HG03442 (cell line): ENCODE data around the gene IFNA13.

ENCODE experiments used
- ATAC-seq: cut with Tn5 transposase; IDR thresholded peaks from one replicate; pipeline ENCODE4 v1.9.1; 2021; ENCODE audit warnings: mild to moderate bottlenecking, moderate library complexity; ENCODE audit not compliant: unreplicated experiment

IFNA13 gene

GRCh38 chr9:21362287-21362686, 5.6 kb downstream of the IFNA13 start:
- no peak for ATAC-seq

DNA sequence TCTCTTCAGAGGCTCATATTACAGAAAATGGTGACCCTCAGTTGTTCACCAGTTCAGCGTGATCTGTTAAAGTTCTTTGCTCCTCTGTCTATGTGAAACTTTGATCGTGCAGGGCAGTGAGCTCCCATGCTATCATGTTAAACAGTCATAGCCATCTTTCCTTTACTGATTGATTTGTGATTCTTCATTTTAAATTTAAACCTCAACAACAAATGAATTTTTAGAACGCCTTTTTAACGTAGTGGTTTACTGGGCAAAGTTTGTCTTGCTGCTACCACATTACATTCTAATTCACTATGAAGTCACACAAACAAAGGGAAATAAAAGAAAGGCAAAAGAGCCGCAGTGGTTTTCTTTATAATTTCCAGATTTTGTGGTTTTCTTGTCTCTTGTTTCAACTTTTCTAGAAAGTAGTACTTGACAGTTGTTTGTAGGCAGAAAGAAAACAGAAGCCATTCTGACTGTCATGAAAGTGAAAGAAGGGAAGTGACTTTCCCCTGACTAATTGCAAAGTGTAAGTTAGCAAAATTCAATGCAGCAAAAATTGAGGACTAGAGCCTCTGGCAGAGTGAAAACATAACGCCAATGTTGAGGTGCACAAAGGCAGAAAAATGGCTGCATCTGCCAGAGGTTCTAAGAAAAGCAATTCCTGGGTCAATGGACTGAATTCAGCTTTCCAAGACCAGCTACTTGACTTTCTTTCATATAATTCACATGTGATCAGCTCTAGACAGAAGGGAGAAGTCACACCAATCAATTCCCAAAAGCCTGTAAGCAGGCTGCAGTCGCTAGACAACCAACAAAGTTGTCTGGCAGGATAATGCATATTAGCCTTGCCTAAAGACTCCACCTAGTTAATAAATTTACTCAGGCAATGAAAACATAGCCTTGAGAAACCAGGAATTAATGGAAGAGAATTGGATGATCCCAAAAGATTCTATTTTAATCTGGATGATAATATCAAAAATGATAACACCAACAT, 10.1 kb downstream of the IFNA13 start:
- peak; percentile 93 for ATAC-seq

DNA sequence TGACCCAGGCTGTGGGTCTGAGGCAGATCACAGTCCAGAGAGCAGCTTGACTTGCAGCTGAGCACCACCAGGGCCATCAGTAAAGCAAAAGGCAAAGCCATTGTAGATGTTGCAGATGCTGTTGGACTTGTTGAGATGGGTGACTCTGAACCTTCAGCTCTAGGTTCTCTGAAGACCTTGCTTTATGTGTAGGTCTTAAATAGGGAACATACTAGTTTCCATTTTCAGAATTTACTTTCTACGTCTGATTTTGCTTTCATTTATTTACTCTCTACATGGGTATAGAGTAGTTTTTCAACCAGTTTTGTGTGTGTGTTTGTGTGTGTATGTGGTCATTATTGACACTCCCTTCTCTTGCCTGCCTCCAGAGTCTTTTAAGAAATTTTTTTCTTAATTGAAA, 17.1 kb downstream of the IFNA13 start, which contains the start of gene IFNA6:
TSS of gene IFNA6 (minus strand) at position 101 of the 400 bp plus-strand sequence. CDS start at position 101, 0 bp downstream.
- no peak for ATAC-seq

DNA sequence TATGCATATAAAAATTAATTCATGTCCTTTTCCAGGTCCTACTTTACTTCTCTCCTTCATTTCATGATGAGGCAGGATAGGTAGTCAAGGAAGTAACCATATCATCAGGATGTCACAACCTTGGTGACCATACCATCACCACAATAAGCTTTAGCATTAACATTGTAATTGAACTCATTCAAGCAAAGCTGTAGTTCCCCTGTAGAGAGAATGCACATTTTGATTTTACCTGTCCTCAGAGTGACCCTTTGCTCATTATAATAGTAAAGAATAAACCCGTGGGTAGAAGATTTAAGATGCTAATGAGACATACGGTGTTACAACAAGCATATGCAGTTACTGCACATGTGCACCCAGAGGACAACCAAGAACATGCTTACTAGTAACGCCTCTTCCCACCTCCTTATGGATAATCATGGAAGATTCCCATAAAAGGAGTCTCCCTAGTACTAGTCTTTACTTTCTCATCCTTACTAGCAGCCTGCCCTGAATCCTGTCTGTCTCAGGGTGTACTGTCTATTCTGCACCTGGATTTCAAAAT, 19.4 kb downstream of the IFNA13 start:
- no peak for ATAC-seq

GRCh38 chr9:21340735-21341134, 27.1 kb downstream of the IFNA13 start:
- no peak for ATAC-seq

- no peak for ATAC-seq
These were observed 31.4 kb downstream of the IFNA13 start for GRCh38 chr9:21336457-21336856.

DNA sequence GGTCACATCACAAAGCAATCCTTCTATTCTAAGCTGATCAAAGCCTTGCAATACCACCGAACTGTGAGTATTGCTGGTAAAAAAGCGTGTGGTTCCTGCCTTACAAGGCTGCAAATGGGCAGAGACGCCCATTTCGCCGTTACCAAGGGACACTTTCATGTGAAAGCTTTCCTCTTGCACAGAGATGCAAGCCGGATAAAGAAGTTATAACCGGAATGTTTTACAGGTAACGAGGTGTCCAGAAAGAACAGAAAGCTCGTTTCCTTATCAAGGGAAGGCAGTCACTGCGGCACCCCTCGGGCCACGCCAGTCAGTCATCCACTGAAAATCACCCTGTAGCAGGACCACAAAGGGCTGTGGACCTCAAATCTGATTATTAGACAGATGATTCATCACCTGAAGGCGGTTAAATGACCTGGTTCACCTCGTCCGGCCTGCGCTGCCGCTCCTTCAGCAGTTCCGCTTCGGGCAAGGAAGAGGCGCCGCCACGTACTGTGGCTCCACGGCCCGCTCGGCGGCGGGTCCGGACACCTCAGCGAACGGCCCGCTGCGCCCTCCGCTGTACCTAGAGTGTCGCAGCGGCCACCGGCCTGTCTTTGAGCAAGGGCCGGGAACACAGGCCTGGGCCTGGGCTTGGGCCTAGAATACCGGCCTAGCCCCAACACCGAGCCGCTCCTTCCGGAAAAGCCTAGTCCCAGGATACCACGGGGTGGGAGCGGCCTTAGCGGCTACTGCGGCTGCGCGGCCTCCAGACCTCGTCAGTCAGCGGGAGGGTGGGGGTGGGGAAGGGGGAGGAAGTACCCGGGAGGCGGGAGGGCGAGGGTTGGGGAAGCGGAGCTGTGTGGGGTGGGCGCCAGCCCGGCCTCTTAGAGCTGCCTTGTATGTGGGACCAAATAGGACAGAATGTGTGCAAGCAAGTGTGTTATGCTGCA, 32.9 kb downstream of the IFNA13 start, which contains the start of gene KLHL9:
TSS of gene KLHL9 (minus strand) at position 704 of the 932 bp plus-strand sequence. CDS start at position 159, 545 bp downstream.
- peak; percentile 89 for ATAC-seq

DNA sequence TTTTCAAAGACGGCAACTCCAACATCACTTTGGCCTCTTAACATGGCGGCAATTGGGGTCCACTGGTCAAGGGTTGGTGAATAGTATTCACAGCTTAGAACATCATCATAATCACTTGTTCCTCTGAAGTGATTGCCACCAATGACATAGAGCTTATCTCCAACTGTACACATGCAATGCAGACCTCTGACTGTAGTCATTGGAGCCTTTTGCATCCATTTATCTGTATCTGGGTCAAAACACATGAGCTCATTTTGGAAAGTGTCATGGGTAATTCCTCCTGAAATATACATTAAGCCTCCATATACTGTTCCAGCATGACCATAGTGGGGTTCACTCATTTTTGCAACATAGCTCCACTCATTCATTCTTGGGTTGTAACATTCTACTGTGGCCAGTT, 34.6 kb downstream of the IFNA13 start:
- no peak for ATAC-seq

- ATAC-seq = no peak
These were observed 36.0 kb downstream of the IFNA13 start for GRCh38 chr9:21331676-21332402.

- ATAC-seq = peak; percentile 84
These were observed 41.2 kb downstream of the IFNA13 start for GRCh38 chr9:21326526-21327139.

- no peak for ATAC-seq
These were observed 43.8 kb downstream of the IFNA13 start for GRCh38 chr9:21324047-21324446.

- ATAC-seq = no peak
These were observed 44.9 kb downstream of the IFNA13 start for GRCh38 chr9:21322911-21323461.

GRCh38 chr9:21320465-21320864, 47.4 kb downstream of the IFNA13 start:
- no peak for ATAC-seq

DNA sequence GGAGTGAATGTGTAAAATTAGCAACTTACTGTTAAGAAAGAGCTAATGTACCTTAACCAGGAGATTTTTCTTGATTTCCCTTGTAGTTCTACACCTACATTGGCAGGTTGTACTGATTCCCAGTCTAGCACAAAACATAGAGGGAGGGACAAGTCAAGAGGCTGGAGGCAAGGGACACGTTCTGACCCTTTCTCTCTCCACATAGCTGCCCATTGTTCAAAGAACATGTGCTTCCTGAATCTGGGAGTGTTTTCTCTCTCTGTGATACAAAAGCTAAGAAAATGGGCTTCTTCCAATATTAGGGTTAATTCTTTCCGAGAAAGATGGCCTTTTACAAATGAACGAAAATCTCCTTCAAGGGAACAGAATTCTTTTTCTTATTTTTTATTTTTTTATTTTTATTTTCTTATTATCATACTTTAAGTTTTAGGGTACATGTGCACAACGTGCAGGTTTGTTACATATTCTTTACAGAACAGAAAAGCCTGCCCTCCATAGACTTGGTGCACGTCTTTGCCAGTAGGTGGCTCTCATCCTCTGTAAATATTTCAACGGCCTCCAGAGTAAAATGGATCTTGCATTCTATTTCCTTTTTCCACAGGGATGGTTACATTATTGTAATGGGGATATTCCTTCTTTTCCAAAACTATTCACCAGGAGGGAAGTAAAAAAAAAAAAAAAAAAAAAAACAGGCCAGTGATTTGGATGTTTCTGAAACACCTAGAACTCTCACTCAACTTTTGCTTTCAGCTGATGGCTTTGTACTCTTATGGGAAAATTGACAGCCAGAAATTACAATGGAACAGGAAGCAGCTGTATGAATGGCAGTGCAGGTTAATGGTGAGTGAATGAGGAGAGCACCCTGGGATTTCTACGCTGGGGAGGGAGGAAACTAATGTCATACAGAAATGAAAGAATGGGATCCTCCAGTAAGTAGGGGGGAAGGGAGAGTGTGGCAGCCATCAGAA, 49.6 kb downstream of the IFNA13 start:
- ATAC-seq = peak; percentile 67
